ENCODE data around the gene LHPP. TPM values are rescaled to one million over a fixed set of nuclear protein-coding genes. Genes with fewer than 3 reads are reported as not detected.

LHPP gene
- total RNA-seq, 1 donor from 2014 or later, result 6.0 TPM

DNA sequence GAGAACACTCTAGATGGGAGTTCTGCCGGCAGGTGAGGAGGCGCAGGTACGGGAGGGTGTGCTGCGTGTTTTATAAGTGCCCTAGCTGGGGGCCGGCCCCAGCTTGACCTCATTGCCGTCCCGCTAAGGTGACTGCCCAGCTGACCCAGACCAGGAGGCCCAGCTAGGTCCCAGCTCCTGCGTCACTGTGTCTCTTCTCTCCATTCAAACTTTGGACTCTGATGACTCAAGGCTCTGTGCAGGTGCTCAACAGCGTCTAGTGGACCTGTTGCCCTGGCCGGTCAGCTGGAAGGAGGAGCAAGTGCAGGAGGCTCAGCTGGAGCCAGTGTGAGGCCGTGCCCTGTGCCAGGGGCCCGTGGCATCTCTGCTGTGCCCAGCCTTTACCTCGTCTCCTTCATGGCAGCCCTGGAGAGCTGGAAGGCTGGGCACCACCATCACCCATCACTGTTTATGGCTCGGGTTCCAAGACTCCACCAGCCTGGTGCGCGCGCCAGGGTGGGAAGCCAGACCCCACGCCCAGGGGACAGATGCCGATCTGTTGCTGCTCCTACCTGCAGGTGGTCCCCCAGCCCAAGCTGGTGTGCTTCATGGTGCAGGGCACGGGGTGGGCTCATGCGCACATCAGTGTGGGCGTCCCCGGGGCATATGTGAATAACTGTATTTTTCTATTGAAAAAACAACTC, 14.6 kb downstream of the LHPP start:
- H3K27ac Mint-ChIP-seq (ENCODE audit: unreplicated experiment), result no peak overlapping the region
- H3K9me3 Mint-ChIP-seq (ENCODE audit: unreplicated experiment), result peaks cover 9% of the 10 kb centered on the region
- DNase-seq, result no peak
- no peaks in the 10 kb centered on the region for H3K36me3 Mint-ChIP-seq (ENCODE audit: unreplicated experiment)
- peaks cover 8% of the 10 kb centered on the region for H3K27me3 Mint-ChIP-seq (ENCODE audit: unreplicated experiment)
- H3K4me1 Mint-ChIP-seq (ENCODE audit: low read depth, unreplicated experiment), result peaks cover 20% of the 10 kb centered on the region
- H3K4me3 Mint-ChIP-seq (ENCODE audit: unreplicated experiment), result no peak overlapping the region
- TF ChIP-seq CTCF (IDR thresholded peaks at IDR 0.05; ENCODE audit: partially characterized antibody, unreplicated experiment), result no peak

GRCh38 chr10:124477614-124478363, 16.2 kb downstream of the LHPP start:
- H3K4me3 Mint-ChIP-seq (ENCODE audit: unreplicated experiment), result no peak overlapping the region
- H3K27ac Mint-ChIP-seq (ENCODE audit: unreplicated experiment), result no peak overlapping the region
- peaks cover 26% of the 10 kb centered on the region for H3K4me1 Mint-ChIP-seq (ENCODE audit: low read depth, unreplicated experiment)
- peaks cover 17% of the 10 kb centered on the region for H3K9me3 Mint-ChIP-seq (ENCODE audit: unreplicated experiment)
- peaks cover 13% of the 10 kb centered on the region for H3K27me3 Mint-ChIP-seq (ENCODE audit: unreplicated experiment)
- no peaks in the 10 kb centered on the region for H3K36me3 Mint-ChIP-seq (ENCODE audit: unreplicated experiment)
- TF ChIP-seq CTCF (IDR thresholded peaks at IDR 0.05; ENCODE audit: partially characterized antibody, unreplicated experiment), result no peak
- DNase-seq, result no peak

DNA sequence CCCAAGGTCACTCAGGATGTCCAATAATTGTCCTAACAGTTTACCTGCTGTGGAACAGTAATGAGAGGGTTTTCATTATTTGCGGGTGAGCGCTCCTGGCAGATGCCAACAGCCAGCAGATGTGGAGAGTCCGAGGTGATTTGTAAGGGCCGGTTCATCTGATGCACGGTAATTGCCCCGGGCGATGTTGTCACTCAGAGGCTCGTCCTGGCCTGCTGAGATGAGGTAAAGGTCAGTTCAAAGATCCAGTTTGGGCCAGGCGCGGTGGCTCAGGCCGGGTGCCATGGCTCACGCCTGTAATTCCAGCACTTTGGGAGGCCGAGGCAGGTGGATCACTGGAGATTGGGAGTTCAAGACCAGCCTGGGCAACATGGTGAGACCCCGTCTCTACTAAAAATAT, 16.9 kb downstream of the LHPP start:
- peaks cover 17% of the 10 kb centered on the region for H3K9me3 Mint-ChIP-seq (ENCODE audit: unreplicated experiment)
- H3K36me3 Mint-ChIP-seq (ENCODE audit: unreplicated experiment), result no peaks in the 10 kb centered on the region
- no peak for TF ChIP-seq CTCF (IDR thresholded peaks at IDR 0.05; ENCODE audit: partially characterized antibody, unreplicated experiment)
- no peak overlapping the region for H3K4me3 Mint-ChIP-seq (ENCODE audit: unreplicated experiment)
- H3K4me1 Mint-ChIP-seq (ENCODE audit: low read depth, unreplicated experiment), result peaks cover 26% of the 10 kb centered on the region
- H3K27ac Mint-ChIP-seq (ENCODE audit: unreplicated experiment), result peak overlapping the region; percentile 72
- DNase-seq, result peak; percentile 46
- peaks cover 14% of the 10 kb centered on the region for H3K27me3 Mint-ChIP-seq (ENCODE audit: unreplicated experiment)

- peaks cover 15% of the 10 kb centered on the region for H3K9me3 Mint-ChIP-seq (ENCODE audit: unreplicated experiment)
- no peak for DNase-seq
- TF ChIP-seq CTCF (IDR thresholded peaks at IDR 0.05; ENCODE audit: partially characterized antibody, unreplicated experiment), result no peak
- H3K27me3 Mint-ChIP-seq (ENCODE audit: unreplicated experiment), result peaks cover 13% of the 10 kb centered on the region
- peaks cover 28% of the 10 kb centered on the region for H3K4me1 Mint-ChIP-seq (ENCODE audit: low read depth, unreplicated experiment)
- H3K27ac Mint-ChIP-seq (ENCODE audit: unreplicated experiment), result peak overlapping the region; percentile 41
- no peaks in the 10 kb centered on the region for H3K36me3 Mint-ChIP-seq (ENCODE audit: unreplicated experiment)
- no peak overlapping the region for H3K4me3 Mint-ChIP-seq (ENCODE audit: unreplicated experiment)
Observed at GRCh38 chr10:124480860-124481259, 19.2 kb downstream of the LHPP start.

- H3K4me1 Mint-ChIP-seq (ENCODE audit: low read depth, unreplicated experiment), result peaks cover 28% of the 10 kb centered on the region
- DNase-seq, result no peak
- H3K36me3 Mint-ChIP-seq (ENCODE audit: unreplicated experiment), result no peaks in the 10 kb centered on the region
- H3K27ac Mint-ChIP-seq (ENCODE audit: unreplicated experiment), result peak overlapping the region; percentile 35
- H3K27me3 Mint-ChIP-seq (ENCODE audit: unreplicated experiment), result peaks cover 12% of the 10 kb centered on the region
- H3K9me3 Mint-ChIP-seq (ENCODE audit: unreplicated experiment), result peaks cover 15% of the 10 kb centered on the region
- no peak for TF ChIP-seq CTCF (IDR thresholded peaks at IDR 0.05; ENCODE audit: partially characterized antibody, unreplicated experiment)
- no peak overlapping the region for H3K4me3 Mint-ChIP-seq (ENCODE audit: unreplicated experiment)
Observed at GRCh38 chr10:124481717-124482116, 20.1 kb downstream of the LHPP start.
